Lower leg skin (tissue), 4 donors: Measurements from ENCODE around the gene ANGPTL2. TPM values are rescaled to one million over a fixed set of nuclear protein-coding genes. Genes with fewer than 3 reads are reported as not detected.
A peak's percentile ranks its signal among the peaks of the same experiment; 100 is the strongest.
"Not testable (repeated sequence)": the region's sequence is repeated elsewhere in the genome, so short reads cannot be mapped to it uniquely, and the experiment has no call there.

Experiments used
- DNase-seq, 2 donors: peaks; one replicate each; pipeline ENCODE4 v3.0.0-alpha.2; 2019; ENCODE audit warnings: low spot score in 2 of 2
- H3K4me3 ChIP-seq: fragments of 200-600 bp; sonication (generic); 2 replicates; pipeline ENCODE4 v1.5.1; 2017; ENCODE audit warnings: mild to moderate bottlenecking, low read depth; ENCODE audit not compliant: poor library complexity, severe bottlenecking
- POLR2A ChIP-seq, 2 donors: fragments of 450-650 bp; IDR thresholded peaks; one replicate each; pipeline ENCODE4 v1.6.1; 2016 to 2017; ENCODE audit warnings: antibody characterized with exemption in 2 of 2, mild to moderate bottlenecking in 1 of 2, moderate library complexity in 1 of 2
- WGBS, 2 donors: methylation state at CpG; one replicate each; pipeline ENCODE4 v1.1.5; 2018; 5-methylcytosine and 5-hydroxymethylcytosine counted together
- intact Hi-C: fragments of 100-400 bp; cut with DNase I; formaldehyde crosslinking; loops from one replicate; pipeline ENCODE4 v1.15.0; 2023; ENCODE audit warnings: low total_unique reads
- total RNA-seq, 4 donors: library from RNA; depleted of rRNA; stranded (reverse); fragments of >200 nt; gene quantifications; one replicate each; pipeline ENCODE4 v1.1.0, GENCODE V29; 2016
- TF ChIP-seq, protein P1 (sequence below), 3 donors: fragments of 450-650 bp; IDR thresholded peaks; one replicate each; pipeline ENCODE4 v1.5.1; 2016; ENCODE audit warnings: antibody characterized with exemption in 3 of 3, mild to moderate bottlenecking in 3 of 3, moderate library complexity in 2 of 3

ANGPTL2 gene, protein sequence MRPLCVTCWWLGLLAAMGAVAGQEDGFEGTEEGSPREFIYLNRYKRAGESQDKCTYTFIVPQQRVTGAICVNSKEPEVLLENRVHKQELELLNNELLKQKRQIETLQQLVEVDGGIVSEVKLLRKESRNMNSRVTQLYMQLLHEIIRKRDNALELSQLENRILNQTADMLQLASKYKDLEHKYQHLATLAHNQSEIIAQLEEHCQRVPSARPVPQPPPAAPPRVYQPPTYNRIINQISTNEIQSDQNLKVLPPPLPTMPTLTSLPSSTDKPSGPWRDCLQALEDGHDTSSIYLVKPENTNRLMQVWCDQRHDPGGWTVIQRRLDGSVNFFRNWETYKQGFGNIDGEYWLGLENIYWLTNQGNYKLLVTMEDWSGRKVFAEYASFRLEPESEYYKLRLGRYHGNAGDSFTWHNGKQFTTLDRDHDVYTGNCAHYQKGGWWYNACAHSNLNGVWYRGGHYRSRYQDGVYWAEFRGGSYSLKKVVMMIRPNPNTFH
- 10 to 100 TPM; 10.5 to 37.8 (median 18.5) TPM for total RNA-seq

DNA sequence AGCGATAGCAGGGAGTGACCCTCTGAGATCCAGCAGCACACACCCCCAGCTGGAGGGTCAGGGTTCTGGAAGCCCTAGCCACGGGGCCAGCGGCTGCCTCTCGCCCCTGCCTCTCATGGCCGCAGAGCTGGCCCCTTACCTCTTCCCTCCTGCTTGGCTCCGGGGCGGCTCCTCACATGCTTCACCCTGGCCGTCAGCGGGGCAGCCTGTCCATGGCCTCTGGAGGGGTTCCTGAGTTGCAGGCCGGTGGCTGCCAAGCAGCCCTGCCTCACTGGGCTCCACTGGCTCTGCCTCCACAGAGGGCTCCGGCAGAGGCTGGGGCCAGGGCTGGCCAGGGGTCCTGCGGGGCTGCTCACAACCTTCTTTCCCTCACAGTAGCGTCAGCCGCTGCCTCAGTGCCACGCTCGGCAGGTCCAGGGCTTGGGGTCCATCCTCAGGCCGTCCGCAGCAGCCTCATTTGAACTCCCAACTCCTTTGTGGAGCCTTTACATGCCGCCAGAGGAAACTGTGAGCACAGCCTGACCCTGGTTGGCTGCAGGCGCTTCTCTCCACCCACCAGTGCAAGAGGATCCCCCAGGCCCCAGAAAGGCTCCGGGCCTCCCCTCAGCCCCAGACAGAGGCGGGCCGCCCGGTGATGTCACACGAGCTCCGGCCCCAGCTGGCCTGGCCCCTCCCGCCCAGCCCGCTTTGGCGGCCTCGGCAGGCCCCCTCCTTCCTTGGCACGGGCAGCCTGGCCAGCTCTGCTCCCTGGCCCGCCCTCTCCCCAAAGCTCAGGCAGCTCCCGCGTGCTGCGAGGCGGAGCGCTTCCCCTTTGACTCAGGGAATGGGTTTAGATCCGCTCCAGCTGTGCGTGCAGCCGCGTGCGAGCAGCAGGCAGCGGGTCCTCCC, at the start of gene ANGPTL2:
Gene ANGPTL2, minus strand, starts transcription at position 460 of the 888 bp plus-strand sequence. CDS start 13,904 bp downstream, outside the sequence.
- TF ChIP-seq POLR2A (IDR thresholded peaks at IDR 0.05): no peak
- TF ChIP-seq, protein P1, sequence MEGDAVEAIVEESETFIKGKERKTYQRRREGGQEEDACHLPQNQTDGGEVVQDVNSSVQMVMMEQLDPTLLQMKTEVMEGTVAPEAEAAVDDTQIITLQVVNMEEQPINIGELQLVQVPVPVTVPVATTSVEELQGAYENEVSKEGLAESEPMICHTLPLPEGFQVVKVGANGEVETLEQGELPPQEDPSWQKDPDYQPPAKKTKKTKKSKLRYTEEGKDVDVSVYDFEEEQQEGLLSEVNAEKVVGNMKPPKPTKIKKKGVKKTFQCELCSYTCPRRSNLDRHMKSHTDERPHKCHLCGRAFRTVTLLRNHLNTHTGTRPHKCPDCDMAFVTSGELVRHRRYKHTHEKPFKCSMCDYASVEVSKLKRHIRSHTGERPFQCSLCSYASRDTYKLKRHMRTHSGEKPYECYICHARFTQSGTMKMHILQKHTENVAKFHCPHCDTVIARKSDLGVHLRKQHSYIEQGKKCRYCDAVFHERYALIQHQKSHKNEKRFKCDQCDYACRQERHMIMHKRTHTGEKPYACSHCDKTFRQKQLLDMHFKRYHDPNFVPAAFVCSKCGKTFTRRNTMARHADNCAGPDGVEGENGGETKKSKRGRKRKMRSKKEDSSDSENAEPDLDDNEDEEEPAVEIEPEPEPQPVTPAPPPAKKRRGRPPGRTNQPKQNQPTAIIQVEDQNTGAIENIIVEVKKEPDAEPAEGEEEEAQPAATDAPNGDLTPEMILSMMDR (IDR thresholded peaks at IDR 0.05): no peak
- WGBS, 2 donors: 2 to 6% methylated on average over 19 to 22 of the region's 43 CpGs
- peak; percentile 78 to 97 for DNase-seq
- intact Hi-C loops: no loop called here
- peak within 1 kb of the TSS; percentile 45 for H3K4me3 ChIP-seq

DNA sequence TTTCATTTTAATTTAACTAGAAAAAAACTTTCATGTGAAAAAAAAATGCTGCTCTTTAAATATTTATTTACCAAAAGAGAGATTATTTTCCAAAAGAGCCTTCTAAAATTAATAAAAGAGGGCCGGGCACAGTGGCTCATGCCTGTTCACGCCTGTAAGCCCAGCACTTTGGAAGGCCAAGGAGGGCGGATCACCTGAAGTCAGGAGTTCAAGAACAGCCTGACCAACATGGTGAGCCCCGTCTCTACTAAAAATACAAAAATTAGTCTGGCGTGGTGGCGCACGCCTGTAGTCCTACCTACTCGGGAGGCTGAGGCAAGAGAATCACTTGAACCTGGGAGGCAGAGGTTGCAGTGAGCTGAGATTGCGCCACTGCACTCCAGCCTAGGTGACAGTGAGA, 48.9 kb upstream of the ANGPTL2 start:
- H3K4me3 ChIP-seq, intact Hi-C loops: not testable (repeated sequence)
- 96 to 98% methylated on average over 9 of the region's 9 CpGs for WGBS, 2 donors
- DNase-seq: peak in 1 of 2 donors; percentile 45

DNA sequence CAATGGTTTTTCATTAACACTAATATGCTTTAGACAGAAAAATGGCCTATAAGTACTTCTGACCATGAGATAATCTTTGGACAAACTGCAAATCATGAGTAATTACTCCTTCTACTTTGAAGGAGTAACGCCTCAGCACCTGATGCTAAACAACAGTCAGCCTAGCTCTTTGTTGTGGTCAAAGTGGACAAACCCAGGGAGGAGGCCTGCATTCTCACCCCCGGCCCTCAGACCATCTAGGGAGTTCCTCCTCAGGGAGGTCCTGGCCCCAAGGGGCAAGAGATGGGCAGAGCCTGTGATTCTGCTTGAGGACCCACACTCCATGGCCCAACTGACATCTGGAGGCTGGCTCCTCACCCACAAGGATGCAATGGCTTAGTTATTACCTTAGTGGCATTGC, 48.2 kb upstream of the ANGPTL2 start:
- intact Hi-C loops: no loop called here
- WGBS, 2 donors: 85 to 100% methylated on average over 2 of the region's 2 CpGs
- peak in 1 of 2 donors; percentile 72 for DNase-seq
- no peak overlapping the region for H3K4me3 ChIP-seq
- TF ChIP-seq, protein P1 (IDR thresholded peaks at IDR 0.05): no peak
- TF ChIP-seq POLR2A (IDR thresholded peaks at IDR 0.05): no peak

DNA sequence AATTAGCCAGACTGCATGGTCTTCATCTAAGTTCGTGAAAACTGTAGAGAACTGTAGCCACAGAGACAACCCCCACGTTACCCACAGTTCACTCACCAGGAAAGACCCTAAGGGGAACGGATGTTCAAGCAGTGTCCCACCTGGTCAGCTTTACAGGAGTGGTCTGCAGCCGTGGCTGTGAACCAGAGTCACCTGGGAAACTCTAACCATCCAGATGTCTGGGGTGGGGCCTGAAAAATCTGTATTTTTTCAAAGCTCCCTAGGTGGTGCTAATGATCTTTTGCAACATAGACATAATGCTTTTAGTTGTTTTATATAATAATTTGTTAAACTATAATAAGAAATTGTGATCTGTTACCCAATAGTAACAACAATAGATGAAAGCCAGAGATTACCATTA, 47.7 kb upstream of the ANGPTL2 start:
- intact Hi-C loops: no loop called here
- DNase-seq: no peak
- WGBS, 2 donors: 86 to 90% methylated on average over 4 of the region's 4 CpGs
- no peak overlapping the region for H3K4me3 ChIP-seq
- no peak for TF ChIP-seq POLR2A (IDR thresholded peaks at IDR 0.05)
- TF ChIP-seq, protein P1 (IDR thresholded peaks at IDR 0.05): no peak

DNA sequence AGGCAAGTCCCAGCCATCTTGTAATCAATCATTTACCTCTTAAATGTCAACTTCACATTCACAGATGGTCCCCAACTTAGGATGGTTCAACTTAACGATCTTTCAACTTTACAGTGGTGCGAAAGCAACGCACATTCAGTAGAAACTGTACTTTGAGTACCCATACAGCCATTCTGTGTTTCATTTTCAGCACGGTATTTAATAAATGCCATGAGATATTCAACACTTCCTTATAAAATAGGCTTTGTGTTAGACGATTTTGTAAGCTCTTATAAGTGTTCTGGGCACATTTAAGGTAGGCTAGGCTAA, 47.1 kb upstream of the ANGPTL2 start:
- no peak for TF ChIP-seq POLR2A (IDR thresholded peaks at IDR 0.05)
- TF ChIP-seq, protein P1 (IDR thresholded peaks at IDR 0.05): no peak
- WGBS, 2 donors: 80 to 84% methylated on average over 5 of the region's 5 CpGs
- DNase-seq: no peak
- intact Hi-C loops: no loop called here
- no peak overlapping the region for H3K4me3 ChIP-seq
